ENCODE measurements around the gene H2BW1. TPM values are rescaled to one million over a fixed set of nuclear protein-coding genes. Genes with fewer than 3 reads are reported as not detected.

H2BW1 gene, protein sequence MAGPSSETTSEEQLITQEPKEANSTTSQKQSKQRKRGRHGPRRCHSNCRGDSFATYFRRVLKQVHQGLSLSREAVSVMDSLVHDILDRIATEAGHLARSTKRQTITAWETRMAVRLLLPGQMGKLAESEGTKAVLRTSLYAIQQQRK
- not detected in 5 replicates for total RNA-seq (2022; extraction: Qiagen RNA extraction)

DNA sequence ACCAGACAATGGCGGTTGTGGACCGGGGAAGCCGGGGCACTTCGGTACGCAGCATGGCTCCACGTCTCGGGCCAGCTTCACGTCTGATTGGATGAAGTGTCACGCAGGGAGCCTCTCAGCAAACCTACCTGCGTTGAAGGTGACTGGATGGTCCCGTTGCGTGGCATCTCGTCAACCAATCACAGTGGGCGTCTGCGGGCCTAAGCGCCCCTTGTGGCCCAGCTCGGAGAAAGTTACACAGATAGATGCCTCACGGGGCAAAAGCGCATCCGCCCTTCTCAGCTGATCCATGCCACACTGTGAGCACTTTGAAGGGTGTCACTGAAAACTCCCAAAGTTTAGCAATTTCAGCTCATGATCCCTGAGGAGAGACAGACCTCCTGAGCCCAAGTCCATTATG is at the start of gene H2BW1:
Gene H2BW1 (minus strand): TSS at position 103 of the 400 bp plus-strand sequence. CDS start 132 bp downstream, outside the sequence.

DNA sequence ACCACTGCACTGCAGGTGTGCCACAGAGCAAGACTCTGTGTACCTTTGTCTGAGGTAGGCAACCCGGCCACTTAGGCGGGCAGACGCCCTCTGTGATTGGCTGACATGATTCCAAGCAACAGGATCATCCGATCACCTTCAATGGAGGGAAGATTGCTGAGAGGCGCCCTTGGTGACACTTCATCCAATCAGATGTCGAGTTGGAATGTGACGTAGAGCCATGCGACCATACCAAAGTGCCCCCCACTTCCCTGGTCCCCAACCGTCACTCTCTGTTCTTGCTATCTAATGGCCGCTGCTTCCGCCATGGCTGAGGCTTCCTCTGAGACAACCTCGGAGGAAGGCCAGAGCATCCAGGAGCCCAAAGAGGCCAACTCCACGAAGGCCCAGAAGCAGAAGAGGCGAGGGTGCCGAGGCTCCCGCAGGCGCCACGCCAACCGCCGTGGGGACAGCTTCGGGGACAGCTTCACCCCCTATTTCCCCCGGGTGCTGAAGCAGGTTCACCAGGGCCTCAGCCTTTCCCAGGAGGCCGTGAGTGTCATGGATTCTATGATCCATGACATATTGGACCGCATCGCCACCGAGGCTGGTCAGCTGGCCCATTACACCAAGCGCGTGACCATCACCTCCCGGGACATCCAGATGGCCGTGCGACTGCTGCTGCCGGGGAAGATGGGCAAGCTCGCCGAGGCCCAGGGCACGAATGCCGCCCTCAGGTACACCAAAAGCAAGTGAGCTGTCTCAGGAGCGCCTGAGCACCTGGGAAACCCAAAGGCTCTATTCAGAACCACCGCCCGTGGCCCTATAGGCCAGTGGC is 26.4 kb upstream of the H2BW1 start, which contains the start of gene H2BW2:
Gene H2BW2 (plus strand): TSS at position 268 of the 817 bp plus-strand sequence. CDS start 39 bp downstream, at position 307.

DNA sequence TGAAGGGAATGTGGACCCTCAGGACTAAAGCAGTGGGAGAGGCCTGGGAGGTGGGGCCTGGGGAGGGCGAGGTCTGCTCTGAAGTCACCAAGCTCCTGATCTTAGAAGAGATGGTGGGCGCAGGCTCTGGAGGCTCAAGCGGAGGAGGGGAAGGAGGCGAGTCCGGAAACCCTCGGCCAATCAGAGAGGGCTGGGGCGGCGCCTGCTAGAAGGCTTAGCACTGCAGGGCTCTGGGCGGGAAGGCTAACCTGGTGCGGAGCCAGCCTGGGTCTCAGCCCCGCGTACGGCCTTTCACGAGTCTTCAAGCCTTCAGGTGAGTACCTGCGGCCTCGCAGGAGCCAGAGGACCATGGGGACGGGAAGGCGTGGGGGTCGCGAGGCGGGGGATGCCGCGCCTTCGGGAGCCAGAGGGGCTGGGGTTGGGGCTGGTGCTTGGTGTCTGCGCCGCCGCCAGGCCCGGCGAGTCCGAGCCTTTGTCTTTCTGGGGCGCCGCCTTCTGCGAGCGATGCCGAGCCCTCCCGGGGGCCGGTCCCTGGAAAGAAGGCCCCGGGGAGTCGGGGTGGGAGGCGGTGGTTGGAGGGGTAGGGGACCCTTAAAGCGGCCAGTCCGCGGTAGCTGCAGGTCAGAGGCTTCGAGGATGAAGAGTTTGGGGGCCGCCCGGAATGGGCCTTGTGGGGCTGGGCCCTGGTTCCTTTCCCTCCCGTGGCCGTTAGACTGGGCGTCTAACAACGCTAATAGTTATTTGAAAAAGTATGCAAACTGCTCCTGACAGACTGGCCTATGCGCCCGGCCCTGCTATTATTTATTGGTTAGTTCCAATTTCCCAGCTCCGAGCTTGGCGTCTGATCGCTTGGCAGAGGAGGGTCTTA is 50.9 kb downstream of the H2BW1 start, which contains the start of gene TMSB15B:
Gene TMSB15B (plus strand): TSS at position 217 of the 868 bp plus-strand sequence.

Other genes starting within 250 kb of the H2BW1 start
- gene PLP1, start 236.9 kb downstream of the H2BW1 start, total RNA-seq (2022; extraction: Qiagen RNA extraction), result 0.07 TPM in 1 of 5 replicates, not detected in the others
- gene RAB9B, start 181.5 kb downstream of the H2BW1 start, total RNA-seq (2022; extraction: Qiagen RNA extraction), result 0.02 to 0.05 TPM (median 0.04 TPM) in 4 of 5 replicates, not detected in the other
- 4.0 to 6.6 TPM (median 4.4 TPM) in 5 replicates for gene TMSB15B, start 51.1 kb downstream of the H2BW1 start, total RNA-seq (2022; extraction: Qiagen RNA extraction)
- gene H2BW2, start 26.2 kb upstream of the H2BW1 start, total RNA-seq (2022; extraction: Qiagen RNA extraction), result not detected in 5 replicates
- 0.04 to 0.22 TPM (median 0.13 TPM) in 5 replicates for gene TMSB15C, start 62.5 kb upstream of the H2BW1 start, total RNA-seq (2022; extraction: Qiagen RNA extraction)
- 0.02 to 0.30 TPM (median 0.18 TPM) in 4 of 5 replicates, not detected in the other for gene ZCCHC18, start 98.8 kb upstream of the H2BW1 start, total RNA-seq (2022; extraction: Qiagen RNA extraction)
- gene SLC25A53, start 143.3 kb upstream of the H2BW1 start, total RNA-seq (2022; extraction: Qiagen RNA extraction), result 3.8 to 4.6 TPM (median 4.1 TPM) in 5 replicates
- gene FAM199X, start 152.7 kb upstream of the H2BW1 start, total RNA-seq (2022; extraction: Qiagen RNA extraction), result 14.3 to 21.7 TPM (median 19.4 TPM) in 5 replicates
- gene ESX1, start 241.2 kb upstream of the H2BW1 start, total RNA-seq (2022; extraction: Qiagen RNA extraction), result 0.06 to 0.19 TPM (median 0.07 TPM) in 4 of 5 replicates, not detected in the other